ENCODE measurements around the gene GPR143. TPM values are rescaled to one million over a fixed set of nuclear protein-coding genes. Genes with fewer than 3 reads are reported as not detected.
A peak's percentile ranks its signal among the peaks of the same experiment; 100 is the strongest.

The GPR143 gene
- total RNA-seq, 2 experiments from 2014 or later: not detected

DNA sequence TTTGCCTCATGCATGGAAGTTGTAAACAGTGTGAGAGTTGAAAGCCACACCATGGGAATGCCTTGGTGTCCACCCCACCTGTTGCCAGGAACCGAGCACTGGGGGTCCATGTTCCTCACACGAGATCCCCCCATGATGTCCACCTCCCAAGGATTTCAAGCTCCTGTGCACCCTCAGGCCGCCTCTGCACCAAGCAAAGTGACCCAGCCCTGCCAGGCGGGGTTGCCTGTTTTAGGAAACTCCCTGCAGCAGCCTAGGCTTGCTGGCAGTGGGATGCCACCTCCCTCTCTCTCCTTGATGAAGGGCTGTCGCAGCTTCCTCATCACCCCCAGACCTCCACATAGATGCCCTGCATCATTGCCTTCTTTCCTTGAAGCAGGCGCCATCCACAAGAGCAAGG, 82.8 kb downstream of the GPR143 start:
- Mint-ChIP-seq H3K9me3 (no peaks in the 10 kb centered on the region), H3K27me3 (no peaks in the 10 kb centered on the region), H3K4me1 (peaks cover 2% of the 10 kb centered on the region), H3K27ac (no peak overlapping the region), H3K36me3 (peaks cover 2% of the 10 kb centered on the region), H3K4me3 (no peak overlapping the region)
- DNase-seq (no peak), ATAC-seq (ENCODE audit: low read depth) (no peak)
- POLR2A ChIA-PET: no interaction called here

DNA sequence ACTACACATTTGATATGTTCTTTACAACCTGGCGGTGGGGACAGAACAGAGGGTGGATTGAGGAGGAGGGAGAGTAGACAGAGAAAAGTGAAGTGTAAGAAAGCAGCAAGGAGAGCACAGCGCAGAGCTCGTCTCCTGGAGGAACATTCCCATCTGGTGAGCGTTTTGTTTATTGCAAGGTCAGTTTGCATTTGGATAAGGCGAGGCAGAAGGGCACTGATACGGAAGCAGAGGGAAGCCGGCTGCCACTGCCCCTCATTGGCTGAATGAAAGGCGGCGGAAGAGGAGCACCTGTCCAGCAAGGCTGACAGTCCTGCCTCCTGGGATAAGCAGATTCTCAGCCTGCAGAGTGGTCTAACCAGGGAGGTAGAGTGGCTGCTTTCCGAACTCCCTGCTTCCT, 83.2 kb downstream of the GPR143 start:
- H3K27me3 Mint-ChIP-seq: no peaks in the 10 kb centered on the region
- peaks cover 2% of the 10 kb centered on the region for H3K36me3 Mint-ChIP-seq
- no peak overlapping the region for H3K27ac Mint-ChIP-seq
- POLR2A ChIA-PET: no interaction called here
- ATAC-seq (ENCODE audit: low read depth) (no peak), DNase-seq (no peak)
- no peak overlapping the region for H3K4me3 Mint-ChIP-seq
- H3K9me3 Mint-ChIP-seq: no peaks in the 10 kb centered on the region
- peaks cover 6% of the 10 kb centered on the region for H3K4me1 Mint-ChIP-seq

DNA sequence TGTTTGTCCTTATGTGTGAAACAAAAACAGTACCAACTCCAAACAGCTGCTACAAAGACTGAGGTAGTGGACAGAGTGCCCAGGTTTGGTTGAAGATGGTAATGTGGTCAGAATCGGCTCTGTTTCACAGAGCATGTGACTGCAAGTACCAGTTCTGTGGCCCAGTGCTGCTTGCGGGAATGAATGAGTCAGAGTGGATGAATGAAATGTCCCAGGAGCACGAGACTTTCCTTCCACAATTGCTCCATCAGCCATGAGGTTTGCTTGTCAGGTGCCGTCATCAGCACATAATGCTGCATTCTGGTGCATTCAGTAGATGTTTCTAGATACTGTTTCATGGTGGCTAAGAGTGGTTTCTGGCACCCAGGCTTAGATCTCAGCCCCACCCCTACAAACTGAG, 84.2 kb downstream of the GPR143 start:
- Mint-ChIP-seq H3K4me3 (no peak overlapping the region), H3K36me3 (peaks cover 9% of the 10 kb centered on the region), H3K9me3 (peaks cover 6% of the 10 kb centered on the region), H3K27ac (no peak overlapping the region), H3K27me3 (no peaks in the 10 kb centered on the region), H3K4me1 (peaks cover 15% of the 10 kb centered on the region)
- POLR2A ChIA-PET: no interaction called here
- DNase-seq (no peak), ATAC-seq (ENCODE audit: low read depth) (no peak)

DNA sequence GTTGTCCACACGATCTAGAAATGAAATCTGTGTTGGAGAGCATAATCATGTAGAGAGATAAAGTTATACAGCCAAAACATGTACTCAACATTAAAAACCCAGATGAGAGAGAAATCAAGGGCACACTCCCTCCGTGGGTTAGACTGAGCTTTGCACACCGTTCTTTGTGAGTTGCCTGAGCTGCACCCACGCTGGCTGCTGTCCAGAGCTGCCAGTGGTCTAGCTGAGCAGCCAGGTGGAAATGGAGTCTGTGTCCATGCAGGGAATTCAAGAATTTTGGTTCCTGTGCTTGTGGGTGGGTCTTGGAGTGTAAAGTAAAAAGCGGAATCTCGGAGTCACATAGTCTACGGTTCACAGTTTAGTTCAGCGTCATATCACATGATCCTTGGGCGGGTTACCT, 84.6 kb downstream of the GPR143 start:
- peaks cover 7% of the 10 kb centered on the region for H3K9me3 Mint-ChIP-seq
- POLR2A ChIA-PET: no interaction called here

DNA sequence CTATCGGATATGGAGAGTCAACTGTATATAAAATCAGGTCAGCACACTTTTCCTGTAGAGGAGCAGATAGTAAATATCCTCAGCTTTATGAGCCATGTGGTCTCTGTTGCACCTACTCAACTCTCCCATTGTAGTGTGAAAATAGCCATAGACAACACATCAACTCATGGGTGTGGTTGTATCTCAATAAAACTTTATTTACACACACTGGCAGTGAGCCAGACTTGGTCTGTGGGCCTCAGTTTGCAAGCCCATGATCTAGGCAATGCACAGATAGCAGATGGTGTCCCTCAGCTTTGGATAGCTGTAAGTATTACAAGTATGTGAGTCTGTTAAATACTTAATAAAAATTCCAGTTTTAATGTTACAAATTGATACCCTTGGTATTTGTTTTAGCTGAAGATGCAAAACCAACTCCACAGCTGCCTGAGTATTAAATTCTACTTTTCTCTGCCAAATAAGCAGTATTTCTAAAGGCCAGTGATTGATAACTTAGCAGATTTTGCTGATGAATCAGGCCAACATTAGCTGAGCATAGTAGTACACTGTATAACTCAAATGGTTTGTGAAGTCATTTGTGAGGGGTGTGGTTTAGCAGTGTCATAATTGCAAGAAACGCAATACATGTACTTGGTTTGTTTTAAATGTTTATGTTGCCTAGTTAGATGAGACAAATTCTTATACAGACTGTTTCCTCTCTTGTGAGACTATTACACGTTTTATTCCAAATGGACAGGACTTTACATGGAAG, 87.3 kb downstream of the GPR143 start:
- H3K4me1 Mint-ChIP-seq: peaks cover 15% of the 10 kb centered on the region
- H3K9me3 Mint-ChIP-seq: peaks cover 8% of the 10 kb centered on the region
- DNase-seq (no peak), ATAC-seq (ENCODE audit: low read depth) (no peak)
- peaks cover 10% of the 10 kb centered on the region for H3K36me3 Mint-ChIP-seq
- H3K27ac Mint-ChIP-seq: peak overlapping the region; percentile 63
- H3K27me3 Mint-ChIP-seq: no peaks in the 10 kb centered on the region
- POLR2A ChIA-PET: no interaction called here
- peak overlapping the region; percentile 28 for H3K4me3 Mint-ChIP-seq

More for the DNA sequence above, 84.6 kb downstream of the GPR143 start:
- H3K36me3 Mint-ChIP-seq: peaks cover 10% of the 10 kb centered on the region
- DNase-seq: no peak
- no peaks in the 10 kb centered on the region for H3K27me3 Mint-ChIP-seq
- H3K4me1 Mint-ChIP-seq: peaks cover 15% of the 10 kb centered on the region
- ATAC-seq (ENCODE audit: low read depth): no peak
- H3K27ac Mint-ChIP-seq: no peak overlapping the region
- H3K4me3 Mint-ChIP-seq: no peak overlapping the region

DNA sequence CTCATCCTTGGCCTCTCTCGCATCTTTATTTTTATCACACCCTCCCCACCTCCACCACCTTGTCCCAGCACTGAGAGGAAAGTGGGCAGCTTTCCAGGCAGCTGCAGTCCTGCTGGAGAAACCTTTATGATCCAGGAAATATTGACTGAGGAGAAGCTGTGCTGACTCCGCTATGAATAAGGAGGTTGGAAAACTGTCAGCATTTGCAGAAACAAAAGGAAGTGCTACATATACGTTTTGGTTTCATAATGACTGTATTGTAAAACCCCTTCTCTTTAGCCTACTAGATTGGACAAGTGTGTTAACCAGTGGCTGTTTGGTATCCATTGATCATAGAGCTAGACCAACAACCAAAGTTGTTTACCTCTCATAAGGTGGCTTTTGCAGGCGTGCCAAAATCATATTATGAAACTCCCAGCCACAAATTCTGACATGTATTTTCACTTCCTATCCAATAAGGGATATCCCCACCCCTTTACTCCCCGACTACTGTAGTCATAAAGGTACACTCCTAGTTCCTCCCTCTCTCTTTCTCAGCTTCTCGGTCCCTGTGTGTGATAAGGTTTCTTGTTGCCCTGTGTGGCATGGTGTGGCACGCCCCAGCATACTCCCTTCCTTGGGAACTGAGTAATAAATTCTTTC, 88.4 kb downstream of the GPR143 start:
- H3K27me3 Mint-ChIP-seq: no peaks in the 10 kb centered on the region

DNA sequence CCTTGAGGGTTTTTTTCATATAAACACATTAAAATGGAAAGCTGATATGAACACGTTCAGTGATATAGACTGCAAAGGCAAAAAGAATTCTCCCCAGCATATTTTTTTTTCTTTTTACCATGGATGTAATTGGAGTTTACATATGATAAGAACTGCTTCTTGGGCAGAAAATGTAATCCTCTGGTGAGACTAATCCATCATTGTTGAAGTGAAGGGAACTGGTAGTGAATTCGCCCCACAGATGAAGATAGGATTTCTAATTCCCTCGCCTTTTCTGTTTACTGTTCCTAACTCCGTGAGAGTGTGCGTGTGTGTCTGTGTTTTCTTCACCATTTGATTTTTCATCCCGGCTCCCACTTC, 88.9 kb downstream of the GPR143 start:
- ATAC-seq (ENCODE audit: low read depth) (no peak), DNase-seq (no peak)
- Mint-ChIP-seq H3K36me3 (peaks cover 18% of the 10 kb centered on the region), H3K9me3 (peaks cover 8% of the 10 kb centered on the region), H3K27ac (peak overlapping the region; percentile 63), H3K27me3 (no peaks in the 10 kb centered on the region), H3K4me1 (peaks cover 20% of the 10 kb centered on the region), H3K4me3 (no peak overlapping the region)
- POLR2A ChIA-PET: no interaction called here

More for the DNA sequence above, 88.4 kb downstream of the GPR143 start:
- Mint-ChIP-seq H3K9me3 (peaks cover 8% of the 10 kb centered on the region), H3K4me3 (peak overlapping the region; percentile 31), H3K27ac (peak overlapping the region; percentile 63), H3K36me3 (peaks cover 17% of the 10 kb centered on the region), H3K4me1 (peaks cover 18% of the 10 kb centered on the region)
- DNase-seq (no peak), ATAC-seq (ENCODE audit: low read depth) (peak; percentile 90)
- POLR2A ChIA-PET: no interaction called here

DNA sequence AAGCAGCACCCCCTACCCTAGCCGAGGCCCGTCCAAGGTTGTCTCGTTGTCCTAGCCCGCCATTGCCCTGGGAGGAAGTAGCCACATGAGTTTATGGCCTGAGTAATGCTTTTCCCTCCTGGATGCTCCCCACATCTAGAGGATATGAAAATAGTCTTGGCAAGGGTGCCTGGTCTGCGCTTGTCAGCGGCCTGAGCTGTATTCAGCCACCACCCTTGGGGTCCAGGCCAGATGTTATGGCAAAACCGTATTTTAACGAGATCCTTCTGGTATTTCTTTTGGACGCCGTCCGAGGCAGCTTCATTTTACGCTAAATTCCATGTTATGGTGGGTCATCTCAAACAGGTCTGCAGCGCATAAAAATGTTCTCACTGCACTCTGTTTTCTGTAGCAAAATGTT, 89.3 kb downstream of the GPR143 start:
- Mint-ChIP-seq H3K36me3 (peaks cover 18% of the 10 kb centered on the region), H3K4me1 (peaks cover 20% of the 10 kb centered on the region), H3K9me3 (peaks cover 8% of the 10 kb centered on the region), H3K4me3 (no peak overlapping the region), H3K27me3 (no peaks in the 10 kb centered on the region), H3K27ac (no peak overlapping the region)
- POLR2A ChIA-PET: no interaction called here
- ATAC-seq (ENCODE audit: low read depth): no peak
- no peak for DNase-seq

Other genes with a start within 250 kb of the GPR143 start
- gene SHROOM2, start 20.6 kb upstream of the GPR143 start, total RNA-seq: not detected
- not detected for gene CLDN34, start 201.5 kb upstream of the GPR143 start, total RNA-seq

Data from activated naive CD8-positive, alpha-beta T cell treated with anti-CD3 and anti-CD28 coated beads, Interleukin-2, amount 10 ng/mL, durations not matched to agents 7 days and 5 days (primary cell).